ENCODE data around the gene ITGB3BP.

ITGB3BP gene

DNA sequence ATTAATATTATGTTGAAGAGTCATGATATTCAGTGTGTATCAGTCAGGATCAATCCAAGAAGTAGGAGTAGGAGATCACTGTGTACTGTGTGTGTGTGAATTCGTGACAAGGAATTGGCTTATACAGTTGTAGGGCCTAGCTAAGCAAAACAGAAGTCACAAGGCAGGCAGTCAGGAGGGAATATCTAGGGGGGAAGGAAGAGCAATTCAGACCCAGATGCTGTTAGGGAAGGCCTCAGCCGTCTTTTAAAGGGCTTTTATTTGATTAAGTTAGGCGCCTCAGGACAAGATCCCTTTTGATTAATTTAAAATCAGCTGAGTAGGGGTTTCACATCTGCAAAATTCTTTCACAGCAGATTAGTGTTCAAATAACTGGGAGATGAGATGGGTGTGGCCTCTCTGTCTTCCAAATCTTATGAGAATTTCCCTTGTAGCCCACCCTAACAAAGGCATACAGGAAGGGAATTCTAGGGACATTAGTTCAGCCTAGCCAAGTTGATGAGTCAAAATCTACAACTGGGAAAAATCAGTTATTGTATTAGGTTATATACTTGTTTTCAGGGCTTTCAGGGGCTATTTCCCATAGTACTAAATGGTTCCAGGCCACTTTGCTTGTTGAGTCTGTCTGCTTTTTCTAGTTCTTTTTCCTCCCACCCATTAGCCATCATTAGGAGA, 108.2 kb downstream of the ITGB3BP start:
- DNase-seq = no peak

DNA sequence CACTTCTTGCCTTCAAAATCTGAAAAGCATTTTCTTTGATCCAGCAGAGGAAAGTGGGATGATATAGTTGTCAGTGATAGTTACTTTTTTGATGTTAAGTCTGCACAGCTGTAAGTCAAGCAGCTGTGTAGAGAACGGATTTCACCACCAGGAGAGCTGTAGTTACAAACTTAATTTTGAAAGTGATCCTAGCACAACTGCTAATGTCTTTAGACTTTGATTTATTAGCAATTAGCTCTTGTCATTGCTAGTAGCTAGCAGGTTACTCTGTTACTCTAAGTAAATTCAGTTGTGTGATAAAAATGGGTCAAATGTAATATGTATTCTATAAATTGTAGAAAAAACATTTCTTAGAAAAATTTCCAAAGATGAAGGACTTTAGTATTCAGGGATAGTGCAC, 109.6 kb downstream of the ITGB3BP start:
- DNase-seq = no peak

DNA sequence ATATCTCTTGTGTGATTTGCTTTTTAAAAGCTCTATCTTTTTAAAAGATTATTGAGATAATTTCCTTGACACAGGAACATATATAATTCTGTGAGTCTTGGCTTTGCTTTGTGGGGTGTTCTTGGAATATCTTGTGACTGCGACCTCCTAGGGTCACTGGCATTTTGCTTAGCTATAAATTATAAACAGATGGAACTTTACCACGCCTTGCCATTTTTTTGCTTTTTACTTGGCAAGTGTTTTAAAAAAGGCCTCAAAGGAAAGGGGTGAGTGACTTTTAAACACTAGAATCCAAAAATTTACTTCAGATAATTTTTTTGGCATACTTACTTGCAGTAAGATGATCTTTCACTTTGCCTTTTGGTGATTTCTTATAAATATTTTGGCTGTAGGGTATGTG, 112.0 kb downstream of the ITGB3BP start:
- DNase-seq = no peak

DNA sequence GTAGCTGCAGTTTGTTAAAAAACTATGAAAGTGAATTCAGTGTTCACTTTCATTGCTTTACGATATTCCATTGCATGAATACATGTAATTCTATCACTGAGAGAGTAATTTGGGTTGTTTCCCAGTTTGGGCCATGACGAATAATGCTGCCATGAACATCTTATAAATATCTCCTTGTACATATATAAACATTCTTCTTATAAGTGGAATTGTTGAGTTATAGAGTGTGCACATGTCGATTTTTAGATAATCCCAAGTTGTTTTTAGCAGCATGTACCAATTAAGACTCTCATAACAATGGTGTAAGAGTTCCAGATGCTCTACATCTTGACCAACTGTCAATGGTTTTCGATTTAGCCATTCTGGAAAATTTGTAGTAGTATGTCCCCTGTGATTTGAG, 114.7 kb downstream of the ITGB3BP start:
- DNase-seq = no peak

DNA sequence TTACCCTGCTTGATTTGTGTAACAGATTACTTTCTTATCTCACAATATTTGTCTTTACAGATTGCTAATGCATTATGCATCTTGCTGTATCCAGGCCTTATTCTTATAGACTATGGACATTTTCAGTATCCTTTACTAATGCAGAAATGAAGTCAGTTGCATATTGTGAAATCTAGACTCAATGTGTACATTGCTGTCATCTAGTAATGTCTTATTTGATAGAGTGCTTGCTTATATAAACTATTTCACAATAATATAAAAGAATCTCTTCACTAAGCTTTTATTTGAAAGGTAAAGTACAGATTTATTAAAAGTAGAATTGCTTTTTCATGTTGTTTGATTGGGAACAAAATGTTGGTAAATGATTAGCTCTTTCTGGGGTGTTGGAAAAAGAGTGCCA, 116.0 kb downstream of the ITGB3BP start:
- no peak for DNase-seq

DNA sequence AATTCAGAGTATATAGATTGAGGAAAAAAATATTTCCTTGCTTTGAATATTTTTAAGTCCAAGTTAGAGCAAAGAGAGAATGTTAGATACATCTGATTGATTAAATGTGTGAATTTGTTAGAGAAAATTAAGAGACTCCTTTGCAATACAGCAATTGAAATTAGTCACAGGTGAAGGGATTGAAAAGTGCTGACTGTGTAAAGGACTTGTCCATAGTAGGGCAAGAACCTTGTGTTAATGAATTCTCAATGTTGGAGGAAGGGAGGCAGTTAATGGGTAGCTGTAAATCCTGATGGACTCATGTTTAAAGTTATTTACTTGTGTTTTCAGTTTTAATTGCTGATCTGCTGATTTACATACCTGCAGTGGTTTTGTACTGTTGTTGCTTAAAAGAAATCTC, 117.0 kb downstream of the ITGB3BP start:
- no peak for DNase-seq

DNA sequence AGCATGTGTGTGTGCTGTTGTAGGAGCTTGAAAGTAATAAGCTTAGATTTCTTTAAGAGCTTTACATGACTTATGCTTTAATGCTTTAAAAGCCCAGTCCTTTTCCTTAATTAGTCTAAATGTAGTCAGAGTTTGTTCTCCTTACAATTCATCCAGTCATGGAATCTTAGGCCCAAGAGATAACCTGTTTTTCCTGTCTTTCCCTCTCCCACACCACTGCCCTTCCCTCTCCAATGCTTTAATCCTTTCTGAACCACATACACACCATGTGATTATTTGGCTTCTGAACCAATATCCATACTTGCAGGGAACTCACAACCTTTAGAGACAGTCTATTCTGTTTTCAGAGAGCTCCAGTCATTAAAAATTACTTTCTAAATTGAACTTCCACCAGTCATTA, 118.0 kb downstream of the ITGB3BP start:
- no peak for DNase-seq

DNA sequence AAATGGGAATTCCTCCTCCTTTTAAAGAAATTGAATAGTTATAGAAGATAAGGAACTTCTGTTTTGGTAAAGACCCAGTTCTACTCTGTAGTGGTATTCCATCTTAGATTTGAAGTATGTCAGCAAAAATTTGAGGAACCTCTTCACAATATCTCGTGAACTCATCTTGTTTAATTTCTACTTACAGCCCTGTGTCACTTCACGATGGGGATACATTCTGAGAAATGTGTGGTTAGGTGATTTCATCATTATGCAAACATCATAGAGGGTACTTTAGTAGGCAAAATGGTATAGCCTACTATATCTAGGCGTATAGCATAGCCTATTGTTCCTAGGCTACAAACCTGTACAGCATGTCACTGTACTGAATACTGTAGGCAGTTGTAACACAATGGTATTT, 119.6 kb downstream of the ITGB3BP start:
- no peak for DNase-seq

DNA sequence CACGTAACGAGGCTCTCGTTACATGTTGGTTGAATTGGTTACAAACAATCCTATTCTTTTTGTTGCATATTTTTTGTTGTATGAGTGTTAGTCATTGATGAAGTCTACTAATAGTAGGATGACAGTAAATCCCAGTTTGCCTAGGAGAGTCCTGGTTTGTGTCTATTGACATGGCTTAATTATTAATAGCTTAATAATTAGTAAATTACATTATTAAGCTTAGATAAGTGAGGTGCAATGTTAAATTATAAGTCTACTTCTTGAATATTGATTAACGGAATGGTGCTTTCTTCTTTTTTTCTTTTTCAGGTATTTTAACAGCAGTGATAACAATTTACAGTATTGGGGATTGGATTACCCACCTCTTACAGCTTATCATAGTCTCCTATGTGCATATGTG, 121.1 kb downstream of the ITGB3BP start:
- DNase-seq = no peak

Measured in stimulated activated CD4-positive, alpha-beta T cell treated with anti-CD3 and anti-CD28 coated beads, Interleukin-2, amount 100 ng/mL, for 48 hours (primary cell).